HG03175 (cell line): ENCODE results near the gene IMP3.

ENCODE experiments used
- ATAC-seq: cut with Tn5 transposase; IDR thresholded peaks from one replicate; pipeline ENCODE4 v1.9.1; 2021; ENCODE audit warnings: mild to moderate bottlenecking, moderate library complexity; ENCODE audit not compliant: unreplicated experiment

The IMP3 gene

DNA sequence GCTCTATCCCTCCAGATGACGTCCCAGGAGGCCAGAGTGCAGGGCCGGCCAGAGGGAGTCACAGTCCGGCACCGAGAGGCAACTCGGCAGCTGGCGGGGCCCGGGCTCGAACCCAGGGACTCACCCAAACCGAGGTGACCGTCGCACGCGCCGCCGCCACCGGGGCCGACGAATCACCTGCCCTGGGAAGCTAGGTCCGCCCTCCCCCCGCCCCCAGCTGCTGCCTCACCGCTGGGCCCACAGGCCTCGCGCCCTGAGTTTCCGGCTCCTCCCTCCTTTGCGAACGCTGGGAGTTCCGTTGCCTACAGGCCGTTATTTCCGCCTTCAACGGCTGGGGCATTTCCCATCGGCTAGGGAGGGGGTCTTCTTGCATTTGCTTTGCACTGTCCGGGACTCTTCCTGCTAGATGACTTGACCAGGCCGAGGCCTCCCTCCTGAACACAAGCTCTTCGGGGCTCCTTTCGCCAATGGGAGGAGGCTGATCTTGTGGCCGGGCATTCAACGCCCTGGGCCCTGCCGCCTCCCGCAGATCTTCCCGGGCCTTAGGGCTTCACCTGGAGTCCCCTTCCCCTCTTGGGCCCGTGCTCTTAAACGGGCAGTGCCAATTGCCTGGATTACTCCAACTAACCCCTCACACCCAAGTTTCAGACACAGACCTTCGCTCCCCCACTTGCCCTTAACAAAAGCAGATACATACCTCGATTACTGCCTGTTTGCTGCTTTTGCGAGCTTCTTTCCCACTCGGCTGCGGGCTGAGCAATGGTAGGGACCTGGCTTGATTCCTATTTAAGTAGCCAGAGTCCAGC, 14.3 kb downstream of the IMP3 start, which contains the start of gene SNUPN:
TSS of gene SNUPN (minus strand) at position 184 of the 806 bp plus-strand sequence. CDS start 4,674 bp downstream, outside the sequence.
- ATAC-seq = peak; percentile 85

DNA sequence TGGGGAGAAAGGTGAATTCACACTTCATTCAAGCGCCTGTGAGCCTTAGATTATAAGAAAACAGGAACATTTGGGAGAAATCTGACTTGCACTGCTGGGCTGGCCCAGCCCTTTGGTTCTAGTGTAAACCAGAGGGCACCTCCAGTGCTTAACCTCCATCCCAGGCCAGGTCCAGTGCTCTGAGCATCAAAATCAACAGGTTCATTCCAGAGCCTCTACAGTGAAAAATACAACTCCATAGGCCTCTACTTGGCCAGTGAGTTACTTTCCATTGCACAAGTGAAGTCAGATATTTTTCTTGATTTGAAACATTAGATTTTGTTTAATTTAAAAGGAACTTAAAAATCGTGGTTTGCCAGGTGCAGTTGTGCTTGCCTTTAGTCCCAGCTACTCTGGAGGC, 17.5 kb downstream of the IMP3 start:
- no peak for ATAC-seq

DNA sequence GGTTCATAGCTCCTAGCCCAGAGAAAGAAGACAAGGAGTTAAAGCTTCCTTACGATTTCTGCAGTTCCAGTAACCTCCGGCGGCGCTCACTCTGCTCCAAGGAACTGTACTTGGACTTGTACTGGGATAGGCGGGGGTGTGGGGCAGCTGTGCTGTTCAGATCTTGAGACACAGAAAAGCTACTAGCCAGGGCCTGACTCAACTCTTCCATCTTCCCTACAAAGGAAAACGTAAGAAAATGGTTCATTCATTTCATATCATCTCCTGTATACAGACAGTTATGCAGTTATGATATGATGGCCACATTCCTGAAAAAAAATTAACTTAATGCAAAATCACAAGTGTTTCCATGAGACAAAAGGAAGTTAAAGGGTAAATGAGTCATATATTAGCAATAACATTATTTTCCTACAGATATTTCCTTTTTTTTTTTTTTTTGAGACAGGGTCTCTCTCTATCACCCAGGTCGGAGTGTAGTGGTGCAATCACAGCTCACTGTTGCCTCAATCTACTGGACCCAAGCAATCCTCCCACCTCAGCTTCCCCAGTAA, 19.1 kb downstream of the IMP3 start:
- ATAC-seq = no peak

DNA sequence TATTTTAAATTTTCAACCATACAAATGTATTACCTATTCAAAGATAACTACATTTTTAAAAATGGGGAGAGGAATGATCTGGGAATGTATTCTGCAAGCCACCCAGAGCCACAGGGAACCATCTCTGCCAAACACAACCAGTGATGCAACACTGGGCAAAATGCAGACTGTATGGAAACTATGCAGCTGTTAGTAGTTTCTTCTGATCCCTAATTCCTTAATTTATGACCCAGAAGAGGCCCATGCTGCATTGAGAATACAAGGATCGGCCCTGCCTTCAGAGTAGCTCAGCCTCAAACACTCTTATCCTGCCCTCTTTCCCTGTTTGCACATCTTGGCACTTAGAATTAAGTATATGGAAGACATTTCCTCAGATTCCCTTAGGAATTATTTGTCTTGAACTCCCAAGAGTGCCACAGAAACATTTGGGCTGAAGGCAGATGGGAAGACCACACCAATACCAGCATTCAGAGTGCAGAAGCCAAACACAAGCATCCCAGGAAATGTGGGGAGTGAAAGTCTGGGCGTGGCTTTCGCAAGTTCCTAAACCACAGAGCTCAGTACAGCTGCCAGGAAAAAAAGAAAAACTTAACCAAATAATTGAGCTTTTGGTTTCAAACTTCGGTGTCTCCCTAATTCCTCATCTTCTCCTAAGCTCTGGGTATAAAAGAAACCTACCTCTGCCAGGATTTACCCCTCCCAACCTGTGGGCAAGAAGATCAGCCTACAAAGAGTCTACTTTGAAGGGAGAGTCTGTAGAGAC, 19.8 kb downstream of the IMP3 start:
- ATAC-seq = no peak

DNA sequence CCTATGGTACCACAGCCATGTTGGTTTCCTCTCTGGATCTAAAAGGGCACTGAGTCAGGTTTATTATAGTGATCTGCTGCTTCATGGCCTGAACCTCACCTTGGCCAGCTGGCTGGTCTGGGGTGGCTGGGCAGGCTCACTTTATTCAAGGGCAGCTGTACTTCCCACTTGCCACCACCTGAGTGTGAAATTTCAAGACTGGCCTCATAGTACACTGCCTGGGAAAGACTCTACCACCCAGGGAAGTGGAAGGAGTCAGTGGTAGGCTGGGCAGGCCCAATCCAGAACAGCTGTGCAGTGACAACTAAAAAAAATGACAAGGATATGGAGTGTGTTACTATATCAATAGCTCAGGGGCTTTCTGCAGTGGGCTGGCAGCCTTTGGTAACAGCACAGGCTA, 23.3 kb downstream of the IMP3 start:
- no peak for ATAC-seq

DNA sequence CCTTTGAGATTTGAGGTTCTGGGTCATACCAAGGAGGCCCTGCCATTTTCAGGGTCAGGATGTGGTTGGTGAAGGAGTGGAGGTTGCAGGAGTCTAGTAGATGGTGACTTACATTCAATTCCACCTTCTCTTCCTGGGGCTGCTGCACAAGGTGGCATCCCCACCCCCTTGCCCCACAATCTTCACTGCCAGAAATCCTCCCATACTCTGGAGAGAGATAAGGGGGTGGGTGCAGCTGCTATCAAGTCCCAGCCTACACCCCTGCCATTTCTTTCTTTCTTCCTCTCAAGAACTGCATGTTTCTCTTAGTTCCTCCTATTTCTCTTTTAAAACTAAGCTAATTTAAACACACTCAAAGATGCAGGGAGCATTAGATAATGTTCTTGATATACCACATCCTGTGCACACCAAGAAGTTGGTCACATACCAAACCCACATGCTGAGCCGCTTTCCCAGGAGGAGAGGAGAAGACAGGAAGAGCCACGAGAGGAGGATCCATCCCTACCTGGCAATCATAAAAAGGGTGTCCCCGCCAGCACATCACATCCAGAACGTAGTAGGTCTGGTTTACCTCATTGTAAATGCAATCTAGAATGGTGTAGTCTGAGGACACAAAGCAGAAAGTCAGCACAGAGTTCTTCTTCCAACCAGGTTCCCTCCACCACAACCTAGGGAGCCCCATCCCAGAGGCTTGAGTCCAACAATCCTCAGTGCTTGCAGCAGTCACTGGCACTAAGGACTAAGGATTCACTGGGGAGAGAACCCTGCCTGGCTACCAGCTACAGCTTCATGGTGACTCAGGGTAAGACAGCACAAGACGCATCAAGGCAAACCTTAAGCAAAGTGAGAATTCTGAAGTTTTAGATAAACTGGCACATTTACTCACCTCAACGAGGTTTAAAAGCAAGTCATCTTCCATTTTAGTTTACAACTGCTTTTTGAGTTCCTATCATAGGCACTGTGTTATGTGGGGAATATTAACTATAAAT, 33.0 kb downstream of the IMP3 start:
- no peak for ATAC-seq

DNA sequence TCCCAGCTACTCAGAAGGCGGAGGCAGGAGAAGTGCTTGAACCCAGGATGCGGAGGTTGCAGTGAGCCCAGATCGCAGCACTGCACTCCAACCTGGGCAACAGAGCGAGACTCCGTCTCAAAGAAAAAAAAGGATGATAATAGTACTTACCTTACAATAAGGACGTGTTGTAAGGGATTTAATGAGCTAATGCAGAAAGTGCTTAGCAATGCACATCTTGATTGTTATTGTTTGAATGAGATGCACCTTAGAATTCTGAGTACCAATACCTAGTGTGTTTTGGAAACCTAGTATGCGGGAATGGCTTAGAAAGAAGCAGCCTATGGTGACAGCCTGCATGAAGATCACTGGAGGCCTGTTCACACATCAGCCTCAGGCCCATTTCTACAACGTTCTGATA, 34.0 kb downstream of the IMP3 start:
- ATAC-seq = no peak

DNA sequence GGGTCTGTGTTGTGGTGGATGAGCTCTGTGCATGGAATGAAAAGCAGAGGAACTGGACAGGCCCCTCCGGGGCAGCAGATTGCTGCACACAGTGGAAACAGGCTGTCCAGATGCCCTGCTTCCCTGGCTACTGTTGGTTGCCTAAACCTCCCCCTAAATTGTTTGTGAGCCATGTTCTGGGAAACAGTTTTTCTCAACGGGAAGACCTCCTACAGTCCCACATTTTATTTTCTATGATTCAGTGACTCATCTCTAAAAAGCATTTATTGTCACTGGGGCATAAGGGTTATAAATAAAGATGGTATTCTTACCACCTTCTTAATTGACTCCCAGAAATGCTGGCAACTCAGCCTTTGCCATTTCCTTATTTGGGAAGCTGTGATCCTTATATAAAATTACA, 40.6 kb downstream of the IMP3 start:
- no peak for ATAC-seq

DNA sequence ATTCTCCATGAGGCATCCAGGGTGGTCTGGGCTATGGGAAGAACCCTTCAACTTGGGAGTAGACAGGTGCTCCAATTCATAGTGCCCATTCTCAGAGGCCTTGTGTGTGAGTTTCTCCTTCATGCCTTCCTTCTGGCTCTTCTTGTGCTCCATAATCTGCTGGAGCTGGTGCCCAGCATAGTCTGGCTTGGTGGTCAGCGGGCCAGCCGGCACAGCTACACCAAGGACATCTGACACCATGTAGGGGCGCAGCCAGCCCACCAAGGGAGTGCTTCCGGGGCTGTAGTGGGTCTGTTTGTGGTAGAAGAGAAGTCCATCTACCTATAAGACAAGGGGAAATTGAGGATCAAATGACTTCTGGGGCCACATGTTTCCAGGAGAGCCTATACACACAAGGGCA, 41.7 kb downstream of the IMP3 start:
- ATAC-seq = no peak

DNA sequence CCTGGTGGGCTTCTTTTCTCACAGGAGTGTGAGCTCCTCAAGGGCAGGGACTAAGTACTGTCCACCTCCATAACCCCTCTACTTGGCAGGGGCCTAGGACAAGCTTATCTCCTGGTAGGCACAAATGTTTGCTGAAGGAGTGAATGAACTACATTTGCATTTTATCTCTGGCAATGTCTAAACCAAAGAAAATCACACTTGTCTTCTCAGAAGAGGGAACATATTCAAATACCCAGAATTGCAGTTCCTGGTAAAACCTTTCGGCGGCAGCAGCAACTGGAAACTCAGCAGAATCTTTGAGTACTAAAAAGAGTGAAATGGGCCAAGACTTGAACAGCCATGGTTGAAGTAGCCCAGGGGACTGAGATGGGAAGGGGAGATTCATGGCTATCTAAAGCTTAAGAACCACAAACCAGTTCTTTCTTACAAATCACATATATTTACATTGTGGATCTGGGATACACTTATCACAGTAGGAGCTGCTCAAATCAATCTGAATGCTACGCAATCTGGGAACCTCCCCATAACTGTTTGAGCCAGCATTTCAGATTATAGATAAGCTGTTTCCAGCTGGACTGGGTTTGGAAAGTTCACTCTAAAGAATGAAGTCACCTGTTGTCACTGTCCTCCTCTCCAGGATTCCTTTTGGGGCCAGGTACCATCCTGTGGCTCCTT, 42.2 kb downstream of the IMP3 start:
- no peak for ATAC-seq

DNA sequence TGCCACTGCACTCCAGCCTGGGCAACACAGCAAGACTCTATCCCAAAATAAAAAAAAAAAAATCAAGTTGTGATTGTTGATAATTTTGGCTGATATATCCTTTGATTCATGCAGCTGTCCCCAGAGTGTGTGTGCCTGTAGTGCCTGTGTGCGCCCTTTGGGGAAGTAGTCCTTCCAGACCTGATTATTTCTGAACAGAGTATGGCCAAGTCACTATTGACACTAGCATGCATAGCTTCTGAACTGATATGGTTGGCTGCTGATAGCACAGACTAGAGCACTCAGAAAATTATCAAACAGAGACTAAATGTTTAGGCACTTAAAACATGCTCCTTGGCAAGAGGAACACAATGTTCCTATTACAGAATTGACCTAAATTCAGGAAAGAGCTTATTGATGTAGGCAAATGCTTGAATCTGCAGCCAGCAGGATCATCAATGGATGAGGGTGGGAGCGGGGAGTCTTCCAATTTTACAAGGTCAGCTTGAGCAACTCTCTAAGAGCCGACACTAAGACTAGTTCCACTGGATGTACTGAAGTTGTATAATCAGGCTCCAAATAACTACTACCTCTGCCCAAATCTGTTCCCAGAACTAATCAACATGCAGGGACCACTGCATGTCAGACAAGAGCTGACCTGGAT, 43.2 kb downstream of the IMP3 start:
- no peak for ATAC-seq

DNA sequence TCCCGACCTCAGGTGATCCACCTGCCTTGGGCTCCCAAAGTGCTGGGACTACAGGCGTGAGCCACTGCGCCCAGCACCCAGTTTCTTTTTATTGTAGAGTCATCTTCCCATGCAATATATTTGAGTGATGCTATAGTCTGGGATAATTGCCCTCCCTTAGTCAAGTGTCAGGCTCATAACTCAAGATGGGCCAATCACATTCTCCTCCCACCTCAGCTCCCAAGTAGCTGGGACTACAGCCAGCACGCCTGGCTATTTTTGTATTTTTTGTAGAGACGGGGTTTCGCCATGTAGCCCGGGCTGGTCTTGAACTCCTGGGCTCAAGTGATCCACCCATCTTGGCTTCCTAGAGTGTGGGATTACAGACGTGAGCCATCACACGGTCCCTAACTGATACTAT, 45.7 kb downstream of the IMP3 start:
- ATAC-seq = no peak

DNA sequence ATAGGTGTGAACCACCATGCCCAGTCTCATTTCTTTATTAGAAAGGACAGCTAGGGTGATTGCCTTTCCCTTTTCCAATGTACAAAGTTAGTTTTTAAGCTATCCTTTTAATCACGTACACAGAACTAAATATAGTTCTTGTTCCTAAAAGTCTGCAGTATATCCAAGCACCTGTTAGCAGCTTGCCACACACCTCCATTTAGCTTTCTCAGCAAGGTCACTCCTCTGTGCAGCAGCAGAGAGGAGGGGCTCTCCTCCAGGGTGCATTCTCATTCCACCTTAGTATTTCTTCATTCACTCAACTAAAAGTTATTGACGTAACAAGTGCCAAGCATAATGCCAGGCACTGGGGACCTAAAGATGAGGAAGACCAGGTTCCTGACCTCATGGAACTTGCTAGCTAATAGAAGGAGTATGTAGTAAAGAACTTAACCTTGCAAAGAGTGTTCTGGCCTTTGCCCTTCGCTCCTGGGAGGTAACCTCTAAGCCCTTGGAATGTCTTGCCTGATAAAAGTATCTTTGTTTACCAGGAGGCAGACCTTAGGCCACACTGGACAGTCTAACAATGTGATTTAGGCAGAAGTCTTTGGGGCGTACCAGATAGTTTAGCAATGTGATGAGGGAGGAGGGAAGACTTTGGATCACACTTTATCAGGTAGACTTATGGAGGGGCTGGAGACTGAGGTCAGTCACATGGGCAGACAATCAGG, 48.2 kb downstream of the IMP3 start:
- ATAC-seq = no peak

DNA sequence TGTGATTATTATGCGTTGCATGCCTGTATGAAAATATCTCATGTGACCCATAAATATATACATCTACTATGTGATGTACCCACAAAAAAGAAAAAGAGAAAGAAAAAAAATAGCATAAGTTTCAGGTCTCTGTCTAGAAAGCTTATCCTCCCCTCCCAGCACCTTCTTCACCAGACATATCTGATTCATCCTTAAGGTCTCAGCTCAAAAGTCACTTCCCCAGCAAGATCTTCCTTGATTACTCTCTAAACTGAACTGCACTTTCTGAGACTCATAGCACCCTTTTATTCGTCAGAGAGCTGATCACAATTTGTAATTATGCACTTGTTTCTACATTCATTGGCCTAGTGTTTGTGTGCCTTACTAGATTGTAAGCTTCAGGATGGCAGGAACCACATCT, 49.8 kb downstream of the IMP3 start:
- no peak for ATAC-seq
